Activated CD8-positive, alpha-beta memory T cell treated with anti-CD3 and anti-CD28 coated beads for 48 hours (primary cell): Measurements from ENCODE around the gene STX1A.
A peak's percentile ranks its signal among the peaks of the same experiment; 100 is the strongest.

ENCODE experiments used
- DNase-seq, 3 experiments: peaks; one replicate each; pipeline ENCODE4 v3.0.0-alpha.2; 2020; ENCODE audit warnings: low read depth in 2 of 3, low spot score in 2 of 3

Gene STX1A

GRCh38 chr7:73718905-73719805, at the start of gene STX1A:
STX1A (minus strand) TSS chr7:73719669; CDS start chr7:73719631, 38 bp downstream.
- DNase-seq = peak in 2 of 3 experiments; percentile 37 to 54

GRCh38 chr7:73768641-73769480, 49.4 kb upstream of the STX1A start:
- no peak for DNase-seq

GRCh38 chr7:73766556-73767229, 47.2 kb upstream of the STX1A start:
- no peak for DNase-seq

- no peak for DNase-seq
These were observed 43.2 kb upstream of the STX1A start for GRCh38 chr7:73762659-73762999.

- no peak for DNase-seq
These were observed 42.6 kb upstream of the STX1A start for GRCh38 chr7:73761854-73762658.

GRCh38 chr7:73758581-73759138, 39.2 kb upstream of the STX1A start:
- DNase-seq = no peak

GRCh38 chr7:73749931-73750776, 30.7 kb upstream of the STX1A start:
- no peak for DNase-seq

GRCh38 chr7:73746378-73746777, 26.9 kb upstream of the STX1A start:
- no peak for DNase-seq

GRCh38 chr7:73742753-73743641, 23.5 kb upstream of the STX1A start:
- DNase-seq = no peak

- no peak for DNase-seq
These were observed 22.9 kb upstream of the STX1A start for GRCh38 chr7:73742338-73742752.

GRCh38 chr7:73741600-73741999, 22.1 kb upstream of the STX1A start:
- DNase-seq = no peak

GRCh38 chr7:73740771-73741170, 21.3 kb upstream of the STX1A start:
- no peak for DNase-seq

- DNase-seq = no peak
These were observed 20.7 kb upstream of the STX1A start for GRCh38 chr7:73740212-73740611.

GRCh38 chr7:73739387-73739767, 19.9 kb upstream of the STX1A start:
- DNase-seq = no peak

- DNase-seq = peak; percentile 95 to 99 (median 98)
These were observed 19.3 kb upstream of the STX1A start, which contains the start of gene ABHD11 for GRCh38 chr7:73738612-73739386. ABHD11 (minus strand) TSS chr7:73738802; CDS start chr7:73738770, 32 bp downstream.

GRCh38 chr7:73738220-73738611, 18.7 kb upstream of the STX1A start:
- DNase-seq = peak in 2 of 3 experiments; percentile 51 to 62

- DNase-seq = no peak
These were observed 18.2 kb upstream of the STX1A start for GRCh38 chr7:73737491-73738219.
